H1 (cell line): ENCODE measurements around the gene CACNA2D1. TPM values are rescaled to one million over a fixed set of nuclear protein-coding genes. Genes with fewer than 3 reads are reported as not detected.

ENCODE experiments used
- CTCF ChIA-PET: fragments of 300-600 bp; sonication (Branson Sonifier 250); formaldehyde crosslinking; loops from one replicate; lab custom pipeline; 2021; ENCODE audit not compliant: partially characterized antibody; lab: Charles Lee
- POLR2A ChIA-PET: fragments of 300-600 bp; sonication (Branson Sonifier 250); formaldehyde crosslinking; loops from one replicate; lab custom pipeline; 2021; ENCODE audit warnings: inconsistent platforms; ENCODE audit not compliant: partially characterized antibody; lab: Charles Lee
- DNase-seq, 2 experiments: peaks; one replicate each; pipeline versions ENCODE4 v3.0.0 to v3.0.0-alpha.2; 2010 to 2022; ENCODE audit warnings: low spot score in 2 of 2, low read depth in 1 of 2, mixed read lengths in 1 of 2
- FAIRE-seq: peaks from 2 replicates; lab custom pipeline; 2011; peaks lifted over from hg19 to GRCh38; lab: Jason Lieb, UNC
- H2AFZ ChIP-seq: 2 replicates; pipeline ENCODE4 v1.8.1; 2012; ENCODE audit warnings: low read length, inconsistent platforms
- H2AK5ac ChIP-seq: 2 replicates; pipeline ENCODE4 v1.6.1; 2013; ENCODE audit warnings: low read depth, low read length
- H2BK120ac ChIP-seq: replicated peaks from 2 replicates; pipeline ENCODE3; 2013; ENCODE audit warnings: low read depth, low read length, inconsistent platforms
- H2BK12ac ChIP-seq: 2 replicates; pipeline ENCODE4 v1.6.1; 2013; ENCODE audit warnings: low read depth, low read length
- H2BK15ac ChIP-seq: 2 replicates; pipeline ENCODE4 v1.6.1; 2013; ENCODE audit warnings: low read length
- H2BK20ac ChIP-seq: 2 replicates; pipeline ENCODE4 v1.6.1; 2013; ENCODE audit warnings: low read length
- H2BK5ac ChIP-seq: 2 replicates; pipeline ENCODE4 v1.6.1; 2013; ENCODE audit warnings: low read depth, low read length
- H3K14ac ChIP-seq: 2 replicates; pipeline ENCODE4 v1.6.1; 2013; ENCODE audit warnings: inconsistent platforms; ENCODE audit not compliant: insufficient read length
- H3K18ac ChIP-seq: 2 replicates; pipeline ENCODE4 v1.6.1; 2013; ENCODE audit warnings: low read length; ENCODE audit errors: extremely low read depth
- H3K23ac ChIP-seq: 2 replicates; pipeline ENCODE4 v1.6.1; 2013; ENCODE audit warnings: inconsistent platforms; ENCODE audit not compliant: insufficient read length
- H3K23me2 ChIP-seq: 2 replicates; pipeline ENCODE4 v1.6.1; 2013; ENCODE audit warnings: low read depth, low read length
- H3K27ac ChIP-seq: 2 replicates; pipeline ENCODE4 v1.6.1; 2011; ENCODE audit warnings: low read depth, low read length, inconsistent platforms
- H3K27me3 ChIP-seq, 4 experiments: replicated peaks in 1 of 4; 1 replicate in 1 of 4; 2 replicates in 3 of 4; pipeline versions ENCODE4 v1.6.1 to v1.8.1; 2011 to 2013; ENCODE audit warnings: low read length in 3 of 4, mild to moderate bottlenecking in 3 of 4, inconsistent platforms in 2 of 4, mixed read lengths in 2 of 4, moderate library complexity in 1 of 4; ENCODE audit not compliant: control insufficient read depth in 3 of 4, insufficient read depth in 3 of 4; ENCODE audit errors: extremely low read depth in 1 of 4
- H3K36me3 ChIP-seq, 4 experiments: 2 replicates each; pipeline versions ENCODE4 v1.6.1 to v1.8.1; 2011 to 2013; ENCODE audit warnings: mild to moderate bottlenecking in 4 of 4, low read length in 3 of 4, moderate library complexity in 2 of 4, control low read depth in 1 of 4, inconsistent platforms in 1 of 4; ENCODE audit not compliant: insufficient read depth in 4 of 4, control insufficient read depth in 2 of 4
- H3K4ac ChIP-seq: replicated peaks from 2 replicates; pipeline ENCODE3; 2013; ENCODE audit warnings: low read length, low read depth, mixed read lengths, inconsistent platforms; ENCODE audit not compliant: insufficient read length
- H3K4me1 ChIP-seq, 4 experiments: replicated peaks in 1 of 4; 1 replicate in 1 of 4; 2 replicates in 3 of 4; pipeline versions ENCODE4 v1.6.1 to v1.8.1; 2011 to 2013; ENCODE audit warnings: low read length in 3 of 4, inconsistent platforms in 2 of 4, mixed read lengths in 1 of 4; ENCODE audit not compliant: insufficient read depth in 4 of 4, control insufficient read depth in 3 of 4
- H3K4me2 ChIP-seq, 2 experiments: 2 replicates each; pipeline versions ENCODE4 v1.6.1 to v1.8.1; 2011 to 2013; ENCODE audit warnings: low read depth in 2 of 2, low read length in 2 of 2, control low read depth in 1 of 2, inconsistent platforms in 1 of 2, mild to moderate bottlenecking in 1 of 2; ENCODE audit not compliant: insufficient read depth in 1 of 2
- H3K4me3 ChIP-seq, 4 experiments: fragments of 200-600, 300-600 bp in 1 of 4; sonication (generic), shearing (Covaris generic), sonication (Bioruptor Twin) in 1 of 4; 2 replicates each; pipeline versions ENCODE4 v1.5.1 to v1.8.1; 2011 to 2016; ENCODE audit warnings: low read length in 4 of 4, low read depth in 3 of 4, control low read depth in 2 of 4, inconsistent platforms in 2 of 4, mild to moderate bottlenecking in 2 of 4, mixed read lengths in 1 of 4, moderate library complexity in 1 of 4; ENCODE audit not compliant: insufficient read depth in 2 of 4; ENCODE audit errors: extremely low read depth in 1 of 4
- H3K56ac ChIP-seq: replicated peaks from 2 replicates; pipeline ENCODE3; 2013; ENCODE audit warnings: low read depth, mild to moderate bottlenecking, mixed read lengths, low read length, inconsistent platforms; ENCODE audit not compliant: insufficient read length
- H3K79me1 ChIP-seq: 2 replicates; pipeline ENCODE4 v1.6.1; 2013; ENCODE audit warnings: low read depth, low read length, control low read depth
- H3K79me2 ChIP-seq, 2 experiments: 2 replicates each; pipeline versions ENCODE4 v1.6.1 to v1.8.1; 2012 to 2013; ENCODE audit warnings: low read length in 2 of 2, mild to moderate bottlenecking in 2 of 2, inconsistent platforms in 1 of 2; ENCODE audit not compliant: insufficient read depth in 2 of 2, control insufficient read depth in 1 of 2
- H3K9ac ChIP-seq, 4 experiments: replicated peaks in 1 of 4; 1 replicate in 1 of 4; 2 replicates in 3 of 4; pipeline versions ENCODE4 v1.6.1 to v1.8.1; 2011 to 2013; ENCODE audit warnings: low read depth in 3 of 4, low read length in 3 of 4, control low read depth in 2 of 4, mild to moderate bottlenecking in 2 of 4, moderate library complexity in 2 of 4, inconsistent platforms in 1 of 4; ENCODE audit errors: extremely low read depth in 1 of 4
- H3K9me3 ChIP-seq, 2 experiments: 2 replicates each; pipeline versions ENCODE4 v1.6.1 to v1.8.1; 2012 to 2013; ENCODE audit warnings: mild to moderate bottlenecking in 2 of 2, moderate library complexity in 2 of 2, control low read depth in 1 of 2, inconsistent platforms in 1 of 2, low read depth in 1 of 2, low read length in 1 of 2, mixed read lengths in 1 of 2; ENCODE audit not compliant: insufficient read depth in 2 of 2
- H4K20me1 ChIP-seq, 2 experiments: replicated peaks in 1 of 2; 2 replicates each; pipeline versions ENCODE3 to v1.8.1; 2011 to 2013; ENCODE audit warnings: inconsistent platforms in 2 of 2, low read length in 2 of 2, mild to moderate bottlenecking in 1 of 2; ENCODE audit not compliant: insufficient read depth in 2 of 2, control insufficient read depth in 1 of 2
- H4K5ac ChIP-seq: 2 replicates; pipeline ENCODE4 v1.6.1; 2013; ENCODE audit warnings: low read length, low read depth, mixed read lengths, inconsistent platforms; ENCODE audit not compliant: insufficient read length
- H4K8ac ChIP-seq: 2 replicates; pipeline ENCODE4 v1.8.0; 2013; ENCODE audit warnings: mild to moderate bottlenecking, moderate library complexity, low read length, inconsistent platforms; ENCODE audit not compliant: insufficient read depth; ENCODE audit errors: extremely low read depth
- H4K91ac ChIP-seq: replicated peaks from 2 replicates; pipeline ENCODE3; 2013; ENCODE audit warnings: low read length, mixed read lengths, inconsistent platforms; ENCODE audit not compliant: insufficient read length
- ATF2 ChIP-seq: IDR thresholded peaks from 2 replicates; pipeline ENCODE4 v1.6.1; 2012; ENCODE audit warnings: low read length, inconsistent platforms
- SIRT6 ChIP-seq: IDR thresholded peaks from one replicate; pipeline ENCODE4 v1.7.1; 2012; ENCODE audit warnings: low read length, inconsistent platforms
- TBP ChIP-seq: IDR thresholded peaks from 2 replicates; pipeline ENCODE4 v1.6.1; 2011; ENCODE audit warnings: low read depth, low read length, improper control_type of control experiment
- WGBS, 2 experiments: shearing (Covaris generic) in 1 of 2; methylation state at CpG; one replicate each; pipeline versions ENCODE4 v1.1.6 to v1.1.7; 2013 to 2015; ENCODE audit warnings: low lambda C conversion rate in 2 of 2, mixed read lengths in 2 of 2, inconsistent platforms in 1 of 2, low coverage in 1 of 2, missing lambda C conversion rate in 1 of 2; ENCODE audit not compliant: insufficient replicate concordance in 2 of 2, insufficient coverage in 1 of 2, insufficient read length in 1 of 2; ENCODE audit errors: extremely low coverage in 1 of 2, missing lambda C conversion rate in 1 of 2; 5-methylcytosine and 5-hydroxymethylcytosine counted together
- polyA plus RNA-seq, 7 experiments: library from polyadenylated mRNA; depleted of rRNA in 3 of 7; stranded (reverse) in 5 of 7; unstranded in 2 of 7; fragments of >200 nt in 5 of 7; fragments of 200-250 nt in 2 of 7; gene quantifications; 1 replicate in 5 of 7; 2 replicates in 1 of 7; 4 replicates in 1 of 7; pipeline versions ENCODE4 v1.2.1 to v1.2.3, GENCODE V29; 2011 to 2013; ENCODE audit warnings: missing spikeins in 2 of 7, mixed read lengths in 2 of 7
- total RNA-seq: library from RNA; stranded (reverse); fragmentation: NEBNext Ultra II Directional; extraction: Animal tissue kit (Norgen Biotek cat#: 25700); gene quantifications from 2 replicates; pipeline ENCODE4 v1.2.1, GENCODE V29; 2021

The CACNA2D1 gene
- total and polyA plus RNA-seq, 2 of the 8 experiments (the other 6 are each of a cell fraction or from before 2014, with no cell fraction given), result 4.3 to 27.3 TPM

DNA sequence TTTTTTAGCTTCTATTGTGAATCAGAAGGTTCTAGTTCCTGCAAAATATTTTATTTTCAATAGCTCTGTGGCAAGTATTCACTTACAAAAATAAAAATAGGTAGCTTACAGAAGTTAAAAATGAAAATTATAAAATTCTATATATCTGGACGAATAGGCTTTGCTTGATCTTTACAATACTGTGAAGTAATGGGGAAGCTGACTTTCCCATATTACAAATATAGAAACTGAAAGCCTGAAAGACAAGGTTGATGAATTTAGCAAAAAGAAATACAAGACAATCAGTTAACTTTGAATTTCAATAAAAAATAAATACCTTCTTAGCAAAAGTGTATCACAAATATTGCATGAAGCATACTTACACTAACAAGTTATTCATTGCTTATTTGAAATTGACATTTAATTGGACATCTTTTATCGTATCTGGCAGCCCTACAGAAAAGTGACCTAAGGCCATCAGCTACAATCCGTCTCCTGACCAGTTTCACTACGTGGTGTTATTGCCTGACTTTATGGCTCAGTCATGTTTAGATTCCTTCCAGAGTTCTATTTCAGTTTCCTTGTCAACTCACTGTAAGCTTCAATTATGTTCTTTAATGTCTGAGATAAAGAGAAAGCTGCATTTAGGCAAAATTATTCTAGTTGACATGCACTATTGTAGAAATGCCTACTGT lies 363.2 kb downstream of the CACNA2D1 start:
- TF ChIP-seq TBP (no peak), ATF2 (no peak), SIRT6 (no peak)
- WGBS, 2 experiments, result 87% methylated on average over 4 of the region's 4 CpGs; no CpG with 5 or more reads in 1 of the 2 experiments
- H3K79me1 ChIP-seq, result no peaks in the 10 kb centered on the region
- no peaks in the 10 kb centered on the region for H3K79me2 ChIP-seq
- no peak overlapping the region for H2BK120ac ChIP-seq
- no peak overlapping the region for H3K4me2 ChIP-seq
- H4K8ac ChIP-seq, result no peak overlapping the region
- no peak overlapping the region for H3K4ac ChIP-seq
- H3K36me3 ChIP-seq, result peaks cover 0 to 5% (median 0%) of the 10 kb centered on the region in 4 experiments; a peak in 1 of 8 replicates
- ChIA-PET CTCF (interaction anchor here (0.8 to 1.5 kb wide), 2 partner anchors 10 to 401 kb away, joined by 3 read pairs; no protein-coding TSS in a partner anchor), POLR2A (no interaction called here)
- no peaks in the 10 kb centered on the region for H3K23me2 ChIP-seq
- no peak overlapping the region for H2AFZ ChIP-seq
- H3K9me3 ChIP-seq, result no peaks in the 10 kb centered on the region
- no peak overlapping the region for H2BK12ac ChIP-seq
- no peaks in the 10 kb centered on the region for H3K27me3 ChIP-seq
- H4K91ac ChIP-seq, result no peak overlapping the region
- no peak overlapping the region for H2BK15ac ChIP-seq
- no peak overlapping the region for H4K5ac ChIP-seq
- no peak overlapping the region for H3K18ac ChIP-seq
- H4K20me1 ChIP-seq, result no peaks in the 10 kb centered on the region
- no peak overlapping the region for H2AK5ac ChIP-seq
- no peak overlapping the region for H3K4me3 ChIP-seq
- no peak overlapping the region for H2BK5ac ChIP-seq
- H2BK20ac ChIP-seq, result no peak overlapping the region
- DNase-seq (no peak), FAIRE-seq (no peak)
- H3K27ac ChIP-seq, result no peak overlapping the region
- no peak overlapping the region for H3K9ac ChIP-seq
- H3K56ac ChIP-seq, result no peak overlapping the region
- H3K14ac ChIP-seq, result no peak overlapping the region
- no peak overlapping the region for H3K23ac ChIP-seq
- no peaks in the 10 kb centered on the region for H3K4me1 ChIP-seq
